KMS-11 (cell line): ENCODE results near the gene TMEM145.

Experiments
- H2AFZ ChIP-seq: fragments of 200-600 bp; sonication (generic); 2 replicates; pipeline ENCODE4 v1.6.1; 2016; ENCODE audit warnings: antibody characterized with exemption, mixed run types, low read depth
- H3K27ac ChIP-seq: fragments of 200-600 bp; sonication (generic); 2 replicates; pipeline ENCODE4 v1.6.1; 2016; ENCODE audit warnings: mild to moderate bottlenecking, mixed run types
- H3K27me3 ChIP-seq: fragments of 200-600 bp; sonication (generic); 2 replicates; pipeline ENCODE4 v1.6.1; 2017; ENCODE audit warnings: mild to moderate bottlenecking, low read depth, mixed run types, moderate library complexity; ENCODE audit not compliant: insufficient read depth
- H3K36me3 ChIP-seq: fragments of 200-600 bp; sonication (generic); 2 replicates; pipeline ENCODE4 v1.6.1; 2017; ENCODE audit warnings: mild to moderate bottlenecking, mixed run types; ENCODE audit not compliant: insufficient read depth
- H3K4me1 ChIP-seq: fragments of 200-600 bp; sonication (generic); 2 replicates; pipeline ENCODE4 v1.6.1; 2016; ENCODE audit warnings: mild to moderate bottlenecking, low read depth, mixed run types; ENCODE audit not compliant: poor library complexity, severe bottlenecking
- H3K4me2 ChIP-seq: fragments of 200-600 bp; sonication (generic); 2 replicates; pipeline ENCODE4 v1.7.0; 2016; ENCODE audit warnings: mild to moderate bottlenecking, mixed run types
- H3K4me3 ChIP-seq: fragments of 200-600 bp; sonication (generic); IDR thresholded peaks from 2 replicates; pipeline ENCODE4 v1.6.1; 2017; ENCODE audit warnings: low read depth, low read length, mixed read lengths; ENCODE audit not compliant: insufficient read depth
- H3K79me2 ChIP-seq: fragments of 200-600 bp; sonication (generic); 2 replicates; pipeline ENCODE4 v1.6.1; 2016; ENCODE audit warnings: low read depth, mixed run types; ENCODE audit not compliant: insufficient read depth
- H3K9ac ChIP-seq: fragments of 200-600 bp; sonication (generic); 2 replicates; pipeline ENCODE4 v1.6.1; 2016; ENCODE audit warnings: mild to moderate bottlenecking, mixed run types
- H4K20me1 ChIP-seq: fragments of 200-600 bp; sonication (generic); 2 replicates; pipeline ENCODE4 v1.6.1; 2016; ENCODE audit warnings: mild to moderate bottlenecking, mixed run types; ENCODE audit not compliant: insufficient read depth
- TF ChIP-seq, protein P1 (sequence below): fragments of 200-600 bp; sonication (generic); conservative IDR thresholded peaks from 2 replicates; pipeline ENCODE4 v1.6.1; 2017; ENCODE audit warnings: low read depth, mild to moderate bottlenecking, antibody characterized with exemption, low read length, moderate library complexity, mixed read lengths

Gene TMEM145

GRCh38 chr19:42292042-42292960 is 20.8 kb upstream of the TMEM145 start:
- Histone ChIP-seq H2AFZ (no peak overlapping the region), H3K27me3 (no peaks in the 10 kb centered on the region), H3K79me2 (no peaks in the 10 kb centered on the region), H3K9ac (no peak overlapping the region), H4K20me1 (no peaks in the 10 kb centered on the region), H3K4me2 (no peak overlapping the region), H3K27ac (no peak overlapping the region), H3K4me3 (no peak overlapping the region), H3K4me1 (peaks cover 5% of the 10 kb centered on the region), H3K36me3 (no peaks in the 10 kb centered on the region; the same call in 1 of the 2 replicates)
- TF ChIP-seq, protein P1, sequence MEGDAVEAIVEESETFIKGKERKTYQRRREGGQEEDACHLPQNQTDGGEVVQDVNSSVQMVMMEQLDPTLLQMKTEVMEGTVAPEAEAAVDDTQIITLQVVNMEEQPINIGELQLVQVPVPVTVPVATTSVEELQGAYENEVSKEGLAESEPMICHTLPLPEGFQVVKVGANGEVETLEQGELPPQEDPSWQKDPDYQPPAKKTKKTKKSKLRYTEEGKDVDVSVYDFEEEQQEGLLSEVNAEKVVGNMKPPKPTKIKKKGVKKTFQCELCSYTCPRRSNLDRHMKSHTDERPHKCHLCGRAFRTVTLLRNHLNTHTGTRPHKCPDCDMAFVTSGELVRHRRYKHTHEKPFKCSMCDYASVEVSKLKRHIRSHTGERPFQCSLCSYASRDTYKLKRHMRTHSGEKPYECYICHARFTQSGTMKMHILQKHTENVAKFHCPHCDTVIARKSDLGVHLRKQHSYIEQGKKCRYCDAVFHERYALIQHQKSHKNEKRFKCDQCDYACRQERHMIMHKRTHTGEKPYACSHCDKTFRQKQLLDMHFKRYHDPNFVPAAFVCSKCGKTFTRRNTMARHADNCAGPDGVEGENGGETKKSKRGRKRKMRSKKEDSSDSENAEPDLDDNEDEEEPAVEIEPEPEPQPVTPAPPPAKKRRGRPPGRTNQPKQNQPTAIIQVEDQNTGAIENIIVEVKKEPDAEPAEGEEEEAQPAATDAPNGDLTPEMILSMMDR: no peak

- Histone ChIP-seq H3K4me3 (no peak overlapping the region), H2AFZ (no peak overlapping the region), H3K36me3 (no peaks in the 10 kb centered on the region; the same call in 1 of the 2 replicates), H3K9ac (no peak overlapping the region), H3K27ac (no peak overlapping the region), H3K4me2 (no peak overlapping the region), H3K27me3 (no peaks in the 10 kb centered on the region), H3K79me2 (no peaks in the 10 kb centered on the region), H3K4me1 (peaks cover 5% of the 10 kb centered on the region), H4K20me1 (no peaks in the 10 kb centered on the region)
- TF ChIP-seq, protein P1: no peak
These were observed 20.1 kb upstream of the TMEM145 start for GRCh38 chr19:42292963-42293362.

- TF ChIP-seq, protein P1: no peak
- no peak overlapping the region for H3K27ac ChIP-seq
These were observed 19.6 kb upstream of the TMEM145 start for GRCh38 chr19:42293540-42293939.

DNA sequence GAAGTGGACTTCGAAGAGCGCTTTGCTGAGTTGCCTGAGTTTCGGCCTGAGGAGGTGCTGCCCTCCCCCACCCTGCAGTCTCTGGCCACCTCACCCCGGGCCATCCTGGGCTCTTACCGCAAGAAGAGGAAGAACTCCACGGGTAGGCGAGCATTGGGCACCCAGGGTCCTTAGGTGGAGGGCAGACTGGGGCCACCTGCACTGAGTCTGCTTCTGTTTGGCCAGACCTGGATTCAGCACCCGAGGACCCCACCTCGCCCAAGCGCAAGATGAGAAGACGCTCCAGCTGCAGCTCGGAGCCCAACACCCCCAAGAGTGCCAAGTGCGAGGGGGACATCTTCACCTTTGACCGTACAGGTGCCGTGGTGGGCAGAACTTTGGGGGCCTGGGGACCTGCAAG is 19.2 kb upstream of the TMEM145 start:
- peaks cover 5% of the 10 kb centered on the region for H3K4me1 ChIP-seq
- no peak overlapping the region for H3K4me2 ChIP-seq
- no peak overlapping the region for H3K9ac ChIP-seq
- no peak overlapping the region for H3K4me3 ChIP-seq
- H3K79me2 ChIP-seq: no peaks in the 10 kb centered on the region
- H3K36me3 ChIP-seq: no peaks in the 10 kb centered on the region; the same call in 1 of the 2 replicates
- TF ChIP-seq, protein P1: no peak
- no peaks in the 10 kb centered on the region for H4K20me1 ChIP-seq
- no peak overlapping the region for H2AFZ ChIP-seq
- no peak overlapping the region for H3K27ac ChIP-seq
- no peaks in the 10 kb centered on the region for H3K27me3 ChIP-seq

More at GRCh38 chr19:42293540-42293939, 19.6 kb upstream of the TMEM145 start:
- no peak overlapping the region for H3K9ac ChIP-seq
- H4K20me1 ChIP-seq: no peaks in the 10 kb centered on the region
- no peak overlapping the region for H3K4me3 ChIP-seq
- no peak overlapping the region for H3K4me2 ChIP-seq
- no peaks in the 10 kb centered on the region for H3K79me2 ChIP-seq
- no peaks in the 10 kb centered on the region for H3K27me3 ChIP-seq
- H3K4me1 ChIP-seq: peaks cover 5% of the 10 kb centered on the region
- H2AFZ ChIP-seq: no peak overlapping the region
- no peaks in the 10 kb centered on the region; the same call in 1 of the 2 replicates for H3K36me3 ChIP-seq
